OCI-LY7 (cell line): Measurements from ENCODE around the gene SIX3. TPM values are rescaled to one million over a fixed set of nuclear protein-coding genes. Genes with fewer than 3 reads are reported as not detected.
A peak's percentile ranks its signal among the peaks of the same experiment; 100 is the strongest.

ENCODE experiments used
- BruUV-seq: library from RNA; stranded (reverse); fragments of 400-500 nt; replicated peaks from 2 replicates; lab custom pipeline; 2021; lab: Mats Ljungman, UMichigan
- CTCF ChIA-PET: fragments of 300-600 bp; sonication (Branson Sonifier 250); formaldehyde crosslinking; loops from one replicate; lab custom pipeline; 2022; ENCODE audit warnings: antibody characterized with exemption; ENCODE audit not compliant: unreplicated experiment; lab: Charles Lee
- POLR2A ChIA-PET: fragments of 300-600 bp; sonication (Branson Sonifier 250); formaldehyde crosslinking; loops from one replicate; lab custom pipeline; 2022; ENCODE audit warnings: antibody characterized with exemption; lab: Charles Lee
- DNase-seq: peaks from one replicate; pipeline ENCODE4 v3.0.0-alpha.2; 2015; ENCODE audit warnings: low spot score
- H2AFZ ChIP-seq: fragments of 200-600 bp; sonication (generic), shearing (Covaris generic); 2 replicates; pipeline ENCODE4 v1.6.1; 2014; ENCODE audit warnings: mild to moderate bottlenecking, antibody characterized with exemption, low read length, moderate library complexity
- H3K27ac ChIP-seq: fragments of 200-600 bp; sonication (generic); 2 replicates; pipeline ENCODE4 v1.5.1; 2014; ENCODE audit warnings: mixed run types, low read depth, mild to moderate bottlenecking, moderate library complexity, low read length, inconsistent platforms; ENCODE audit not compliant: poor library complexity, severe bottlenecking
- H3K36me3 ChIP-seq: fragments of 200-600 bp; sonication (generic); 2 replicates; pipeline ENCODE4 v1.6.1; 2014; ENCODE audit warnings: mild to moderate bottlenecking, antibody characterized with exemption, low read length, moderate library complexity, mixed read lengths; ENCODE audit not compliant: insufficient read depth
- H3K4me1 ChIP-seq: fragments of 200-600 bp; sonication (generic); 2 replicates; pipeline ENCODE4 v1.5.1; 2014; ENCODE audit warnings: mild to moderate bottlenecking, low read length; ENCODE audit not compliant: insufficient read depth, poor library complexity, severe bottlenecking
- H3K4me2 ChIP-seq: fragments of 200-600 bp; sonication (generic); 2 replicates; pipeline ENCODE4 v1.6.1; 2014; ENCODE audit warnings: mild to moderate bottlenecking, low read length
- H3K4me3 ChIP-seq: fragments of 200-600 bp; sonication (generic); 2 replicates; pipeline ENCODE4 v1.5.1; 2014; ENCODE audit warnings: mild to moderate bottlenecking, low read depth, low read length; ENCODE audit not compliant: poor library complexity, severe bottlenecking
- H3K79me2 ChIP-seq: fragments of 200-600 bp; sonication (generic); 2 replicates; pipeline ENCODE4 v1.6.1; 2016; ENCODE audit warnings: low read depth, mild to moderate bottlenecking, low read length, moderate library complexity, mixed read lengths; ENCODE audit not compliant: insufficient read depth
- H3K9me2 ChIP-seq: fragments of 200-600 bp; sonication (generic); 2 replicates; pipeline ENCODE4 v1.6.1; 2016; ENCODE audit warnings: mild to moderate bottlenecking, low read length, mixed read lengths; ENCODE audit not compliant: insufficient read depth
- H3K9me3 ChIP-seq: fragments of 200-600 bp; sonication (generic); 2 replicates; pipeline ENCODE4 v1.6.1; 2014; ENCODE audit warnings: mild to moderate bottlenecking, mixed run types, low read length, mixed read lengths
- H4K20me1 ChIP-seq: fragments of 200-600 bp; sonication (generic); 2 replicates; pipeline ENCODE4 v1.6.1; 2014; ENCODE audit warnings: mild to moderate bottlenecking, antibody characterized with exemption, low read length, moderate library complexity, mixed read lengths; ENCODE audit not compliant: insufficient read depth
- EZH2phosphoT487 ChIP-seq: fragments of 200-600 bp; sonication (generic); IDR thresholded peaks from 2 replicates; pipeline ENCODE4 v1.6.1; 2018; ENCODE audit warnings: low read depth, borderline replicate concordance, mild to moderate bottlenecking, mixed run types, antibody characterized with exemption, low read length, moderate library complexity, mixed read lengths
- intact Hi-C: fragments of 100-400 bp; cut with micrococcal nuclease; formaldehyde crosslinking; loops from one replicate; pipeline ENCODE4 v1.10.0; 2022; ENCODE audit not compliant: unreplicated experiment
- total RNA-seq, 2 experiments: library from RNA; depleted of rRNA in 1 of 2; stranded (reverse); fragments of >200 nt in 1 of 2; shearing (Covaris generic) in 1 of 2; gene quantifications; 2 replicates each; pipeline ENCODE4 v1.2.3, GENCODE V29; 2014 to 2022
- TF ChIP-seq, protein P1 (sequence below): fragments of 200-600 bp; sonication (generic); conservative IDR thresholded peaks from 2 replicates; pipeline ENCODE4 v1.5.1; 2014; ENCODE audit warnings: mild to moderate bottlenecking, antibody characterized with exemption, low read length, moderate library complexity, mixed read lengths

Gene SIX3
- total RNA-seq, 2 experiments from 2014 or later: not detected

DNA sequence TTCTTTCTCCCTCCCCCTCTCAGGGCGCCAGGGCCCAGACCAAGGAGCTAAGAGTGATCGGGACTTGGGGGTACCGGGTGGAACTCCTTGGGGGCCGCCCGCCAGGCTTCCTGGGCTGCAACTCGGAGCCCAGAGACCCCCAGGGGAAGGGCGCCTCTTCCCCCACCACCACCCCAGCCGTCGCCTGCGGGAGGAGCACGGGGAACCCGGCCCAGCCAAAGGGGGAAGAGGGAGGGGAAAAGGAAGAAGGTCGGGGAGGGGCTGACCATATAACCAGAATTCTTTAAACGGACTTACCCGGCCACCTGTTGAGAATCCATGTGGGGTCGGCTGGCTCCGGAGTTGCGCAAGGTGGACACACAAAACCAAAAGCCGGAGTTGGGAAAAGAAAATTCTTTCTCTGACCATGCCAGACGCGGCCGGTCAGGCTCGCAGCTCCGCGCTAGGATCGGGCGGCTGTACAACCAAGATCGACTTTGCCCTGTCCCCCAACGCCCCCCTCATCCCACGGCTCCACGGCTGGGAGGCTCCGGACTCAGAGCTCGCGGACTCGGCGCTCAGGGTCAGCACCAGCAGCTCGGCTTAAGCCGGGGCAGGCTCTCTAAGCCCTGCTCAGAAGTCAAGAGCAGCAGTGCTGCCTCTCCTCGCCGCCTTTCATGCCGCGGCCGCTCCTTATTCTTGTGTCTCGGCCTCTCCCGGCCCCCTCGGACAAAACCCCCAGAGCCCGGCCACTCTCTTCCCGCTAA, 6.3 kb upstream of the SIX3 start:
- CTCF ChIA-PET: no interaction called here

DNA sequence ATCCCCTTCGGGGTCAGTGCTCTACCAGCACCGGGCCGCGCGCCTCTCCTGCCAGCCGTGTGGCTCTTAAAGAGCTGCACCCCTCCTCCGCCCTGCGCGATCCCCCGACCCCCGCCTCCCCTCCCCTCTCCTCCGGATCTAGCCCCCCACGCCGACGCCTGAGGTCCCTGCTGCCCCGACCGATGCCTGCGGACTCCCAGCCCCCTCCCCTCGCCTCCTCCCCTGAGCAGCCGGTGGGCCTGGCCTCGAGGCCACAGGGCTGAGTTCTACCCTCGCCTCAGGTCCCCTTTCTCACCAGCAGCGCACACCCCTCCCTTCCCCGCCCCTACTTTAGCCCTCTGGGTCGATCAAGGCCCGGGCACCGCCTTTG, 5.8 kb upstream of the SIX3 start:
- ChIA-PET CTCF (no interaction called here), POLR2A (interaction anchor here (0.7 kb wide), 1 partner anchor 592 kb away, joined by 3 read pairs; no protein-coding TSS in a partner anchor)
- TF ChIP-seq, protein P1, sequence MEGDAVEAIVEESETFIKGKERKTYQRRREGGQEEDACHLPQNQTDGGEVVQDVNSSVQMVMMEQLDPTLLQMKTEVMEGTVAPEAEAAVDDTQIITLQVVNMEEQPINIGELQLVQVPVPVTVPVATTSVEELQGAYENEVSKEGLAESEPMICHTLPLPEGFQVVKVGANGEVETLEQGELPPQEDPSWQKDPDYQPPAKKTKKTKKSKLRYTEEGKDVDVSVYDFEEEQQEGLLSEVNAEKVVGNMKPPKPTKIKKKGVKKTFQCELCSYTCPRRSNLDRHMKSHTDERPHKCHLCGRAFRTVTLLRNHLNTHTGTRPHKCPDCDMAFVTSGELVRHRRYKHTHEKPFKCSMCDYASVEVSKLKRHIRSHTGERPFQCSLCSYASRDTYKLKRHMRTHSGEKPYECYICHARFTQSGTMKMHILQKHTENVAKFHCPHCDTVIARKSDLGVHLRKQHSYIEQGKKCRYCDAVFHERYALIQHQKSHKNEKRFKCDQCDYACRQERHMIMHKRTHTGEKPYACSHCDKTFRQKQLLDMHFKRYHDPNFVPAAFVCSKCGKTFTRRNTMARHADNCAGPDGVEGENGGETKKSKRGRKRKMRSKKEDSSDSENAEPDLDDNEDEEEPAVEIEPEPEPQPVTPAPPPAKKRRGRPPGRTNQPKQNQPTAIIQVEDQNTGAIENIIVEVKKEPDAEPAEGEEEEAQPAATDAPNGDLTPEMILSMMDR: no peak
- no peak for TF ChIP-seq EZH2phosphoT487
- Histone ChIP-seq H3K9me3 (no peaks in the 10 kb centered on the region), H3K79me2 (no peaks in the 10 kb centered on the region), H4K20me1 (no peaks in the 10 kb centered on the region), H3K4me2 (no peak overlapping the region), H3K4me3 (no peak overlapping the region), H2AFZ (no peak overlapping the region), H3K27ac (no peak overlapping the region), H3K36me3 (no peaks in the 10 kb centered on the region), H3K4me1 (no peaks in the 10 kb centered on the region), H3K9me2 (no peaks in the 10 kb centered on the region)
- intact Hi-C loops: no loop called here
- no TSS peak for BruUV-seq
- DNase-seq: no peak

More for the DNA sequence above, 6.3 kb upstream of the SIX3 start:
- Histone ChIP-seq H3K27ac (no peak overlapping the region), H3K79me2 (no peaks in the 10 kb centered on the region), H2AFZ (no peak overlapping the region), H3K4me3 (no peak overlapping the region), H4K20me1 (no peaks in the 10 kb centered on the region), H3K4me1 (no peaks in the 10 kb centered on the region), H3K9me2 (no peaks in the 10 kb centered on the region), H3K9me3 (no peaks in the 10 kb centered on the region), H3K4me2 (no peak overlapping the region), H3K36me3 (no peaks in the 10 kb centered on the region)
- intact Hi-C loops: no loop called here
- POLR2A ChIA-PET: no interaction called here
- peak; percentile 20; the same call in 1 of the 2 replicates for TF ChIP-seq EZH2phosphoT487
- TF ChIP-seq, protein P1: no peak
- no TSS peak for BruUV-seq
- no peak for DNase-seq

DNA sequence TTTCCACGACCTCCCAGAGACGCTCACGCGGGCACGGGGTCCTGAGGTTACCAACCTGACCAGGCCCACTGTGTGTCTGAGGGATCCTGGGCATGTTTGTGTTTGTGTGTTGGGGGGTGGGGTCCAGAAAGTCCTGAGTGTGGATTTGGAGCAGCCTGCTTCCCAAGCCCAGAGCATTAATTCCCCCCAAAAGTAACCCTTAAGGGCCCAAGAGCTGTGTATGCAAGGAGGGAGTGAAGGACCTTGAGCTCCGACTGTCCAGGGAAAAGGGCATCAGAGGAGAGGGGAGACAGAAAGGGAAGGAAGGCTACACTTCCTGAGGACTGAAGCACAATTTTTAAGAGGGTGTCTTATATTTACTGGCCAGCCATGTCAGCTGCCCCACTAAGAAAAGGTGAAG, 5.2 kb upstream of the SIX3 start:
- ChIA-PET POLR2A (interaction anchor here (0.7 kb wide), 1 partner anchor 592 kb away, joined by 3 read pairs; no protein-coding TSS in a partner anchor), CTCF (no interaction called here)
- DNase-seq: no peak
- TF ChIP-seq, protein P1: no peak
- TF ChIP-seq EZH2phosphoT487: no peak
- Histone ChIP-seq H3K4me2 (no peak overlapping the region), H3K27ac (no peak overlapping the region), H3K36me3 (no peaks in the 10 kb centered on the region), H3K4me1 (no peaks in the 10 kb centered on the region), H3K4me3 (no peak overlapping the region), H4K20me1 (no peaks in the 10 kb centered on the region), H3K79me2 (no peaks in the 10 kb centered on the region), H3K9me2 (no peaks in the 10 kb centered on the region), H2AFZ (no peak overlapping the region), H3K9me3 (no peaks in the 10 kb centered on the region)
- intact Hi-C loops: no loop called here
- BruUV-seq: no TSS peak
